ENCODE results near the gene RAET1G.

Gene RAET1G

GRCh38 chr6:149904661-149905370, 18.1 kb downstream of the RAET1G start:
- no peak overlapping the region for H3K4me3 ChIP-seq (ENCODE audit: control insufficient read depth, low read depth, low read length)
- DNase-seq (ENCODE audit: low read depth): no peak
- TF ChIP-seq CTCF (conservative IDR thresholded peaks at IDR 0.05; ENCODE audit: control insufficient read depth, insufficient read depth, low read depth, low read length): no peak

GRCh38 chr6:149903938-149904611, 18.8 kb downstream of the RAET1G start:
- DNase-seq (ENCODE audit: low read depth): no peak
- no peak overlapping the region for H3K4me3 ChIP-seq (ENCODE audit: control insufficient read depth, low read depth, low read length)
- TF ChIP-seq CTCF (conservative IDR thresholded peaks at IDR 0.05; ENCODE audit: control insufficient read depth, insufficient read depth, low read depth, low read length): no peak

GRCh38 chr6:149901444-149902140, 21.3 kb downstream of the RAET1G start:
- TF ChIP-seq CTCF (conservative IDR thresholded peaks at IDR 0.05; ENCODE audit: control insufficient read depth, insufficient read depth, low read depth, low read length): no peak
- DNase-seq (ENCODE audit: low read depth): no peak
- no peak overlapping the region for H3K4me3 ChIP-seq (ENCODE audit: control insufficient read depth, low read depth, low read length)

- no peak for DNase-seq (ENCODE audit: low read depth)
These were observed 22.1 kb downstream of the RAET1G start for GRCh38 chr6:149900620-149901443.

GRCh38 chr6:149899926-149900619, 22.8 kb downstream of the RAET1G start:
- DNase-seq (ENCODE audit: low read depth): no peak
- no peak overlapping the region for H3K4me3 ChIP-seq (ENCODE audit: control insufficient read depth, low read depth, low read length)
- no peak for TF ChIP-seq CTCF (conservative IDR thresholded peaks at IDR 0.05; ENCODE audit: control insufficient read depth, insufficient read depth, low read depth, low read length)

More at GRCh38 chr6:149900620-149901443, 22.1 kb downstream of the RAET1G start:
- H3K4me3 ChIP-seq (ENCODE audit: control insufficient read depth, low read depth, low read length): no peak overlapping the region
- TF ChIP-seq CTCF (conservative IDR thresholded peaks at IDR 0.05; ENCODE audit: control insufficient read depth, insufficient read depth, low read depth, low read length): no peak

GRCh38 chr6:149899486-149899885, 23.4 kb downstream of the RAET1G start:
- TF ChIP-seq CTCF (conservative IDR thresholded peaks at IDR 0.05; ENCODE audit: control insufficient read depth, insufficient read depth, low read depth, low read length): no peak
- no peak overlapping the region for H3K4me3 ChIP-seq (ENCODE audit: control insufficient read depth, low read depth, low read length)
- DNase-seq (ENCODE audit: low read depth): no peak
